ENCODE results near the gene GATAD1. TPM values are rescaled to one million over a fixed set of nuclear protein-coding genes. Genes with fewer than 3 reads are reported as not detected.

Gene GATAD1
- total RNA-seq, 2 donors from 2014 or later: 47.8 to 69.8 TPM

DNA sequence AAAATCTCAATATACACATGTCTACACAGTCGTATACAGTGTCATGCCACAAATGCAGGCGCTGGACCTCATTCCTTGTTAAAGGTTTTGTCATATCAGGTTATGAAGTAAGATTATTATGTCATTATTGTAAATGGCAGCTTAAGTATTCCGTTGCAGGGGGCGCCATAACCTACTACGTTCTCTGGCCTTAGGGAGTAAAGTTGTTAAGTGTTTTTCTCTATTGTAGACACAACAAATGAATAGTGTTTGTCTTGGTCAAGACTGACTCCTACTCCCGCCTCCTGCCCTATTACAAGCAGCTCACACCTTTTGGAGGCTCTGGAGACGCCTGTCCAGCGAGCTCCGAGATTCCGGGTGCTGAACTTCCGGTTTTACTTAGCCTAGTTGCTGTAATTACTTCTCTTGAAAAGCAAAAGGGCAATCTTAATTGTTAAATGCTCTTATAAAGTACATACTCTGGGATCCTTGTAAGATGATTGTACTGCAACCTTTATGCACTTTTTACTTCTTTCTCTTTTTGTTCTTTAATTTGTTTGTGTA, 994 bp downstream of the GATAD1 start:
- peaks cover 42% of the 10 kb centered on the region for H3K36me3 ChIP-seq (ENCODE audit: control insufficient read depth, insufficient read depth, low read length)
- TF ChIP-seq, protein P1, sequence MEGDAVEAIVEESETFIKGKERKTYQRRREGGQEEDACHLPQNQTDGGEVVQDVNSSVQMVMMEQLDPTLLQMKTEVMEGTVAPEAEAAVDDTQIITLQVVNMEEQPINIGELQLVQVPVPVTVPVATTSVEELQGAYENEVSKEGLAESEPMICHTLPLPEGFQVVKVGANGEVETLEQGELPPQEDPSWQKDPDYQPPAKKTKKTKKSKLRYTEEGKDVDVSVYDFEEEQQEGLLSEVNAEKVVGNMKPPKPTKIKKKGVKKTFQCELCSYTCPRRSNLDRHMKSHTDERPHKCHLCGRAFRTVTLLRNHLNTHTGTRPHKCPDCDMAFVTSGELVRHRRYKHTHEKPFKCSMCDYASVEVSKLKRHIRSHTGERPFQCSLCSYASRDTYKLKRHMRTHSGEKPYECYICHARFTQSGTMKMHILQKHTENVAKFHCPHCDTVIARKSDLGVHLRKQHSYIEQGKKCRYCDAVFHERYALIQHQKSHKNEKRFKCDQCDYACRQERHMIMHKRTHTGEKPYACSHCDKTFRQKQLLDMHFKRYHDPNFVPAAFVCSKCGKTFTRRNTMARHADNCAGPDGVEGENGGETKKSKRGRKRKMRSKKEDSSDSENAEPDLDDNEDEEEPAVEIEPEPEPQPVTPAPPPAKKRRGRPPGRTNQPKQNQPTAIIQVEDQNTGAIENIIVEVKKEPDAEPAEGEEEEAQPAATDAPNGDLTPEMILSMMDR (conservative IDR thresholded peaks at IDR 0.05): peak; percentile 53
- H3K9me3 ChIP-seq (ENCODE audit: control insufficient read depth, low read length): no peaks in the 10 kb centered on the region
- DNase-seq: peak; percentile 72
- peaks cover 4% of the 10 kb centered on the region for H3K4me1 ChIP-seq (ENCODE audit: control insufficient read depth, insufficient read depth, low read length)
- no peaks in the 10 kb centered on the region for H3K27me3 ChIP-seq (ENCODE audit: control insufficient read depth, insufficient read depth, low read length, poor library complexity, severe bottlenecking)
- no peaks in the 10 kb centered on the region for H3K27me3 Mint-ChIP-seq (ENCODE audit: insufficient read depth)
- peaks cover 4% of the 10 kb centered on the region for H3K9me3 Mint-ChIP-seq
- H3K27ac ChIP-seq (ENCODE audit: low read depth, low read length): no peak overlapping the region
- H3K4me1 Mint-ChIP-seq: peaks cover 21% of the 10 kb centered on the region
- peak overlapping the region; percentile 86 for H3K9ac ChIP-seq (ENCODE audit: extremely low read depth, low read length, poor library complexity, severe bottlenecking)
- WGBS, 2 experiments (ENCODE audit: insufficient coverage in 1 of 2, insufficient read length in 1 of 2): 3 to 13% methylated on average over 5 to 11 of the region's 11 CpGs
- H3K27ac Mint-ChIP-seq: peak overlapping the region; percentile 49
- H3K36me3 Mint-ChIP-seq (ENCODE audit: low read depth): peaks cover 35% of the 10 kb centered on the region
- peak overlapping the region; percentile 97 for H3K4me3 ChIP-seq (ENCODE audit: low read length)
- H3K4me3 Mint-ChIP-seq: peak overlapping the region; percentile 67

DNA sequence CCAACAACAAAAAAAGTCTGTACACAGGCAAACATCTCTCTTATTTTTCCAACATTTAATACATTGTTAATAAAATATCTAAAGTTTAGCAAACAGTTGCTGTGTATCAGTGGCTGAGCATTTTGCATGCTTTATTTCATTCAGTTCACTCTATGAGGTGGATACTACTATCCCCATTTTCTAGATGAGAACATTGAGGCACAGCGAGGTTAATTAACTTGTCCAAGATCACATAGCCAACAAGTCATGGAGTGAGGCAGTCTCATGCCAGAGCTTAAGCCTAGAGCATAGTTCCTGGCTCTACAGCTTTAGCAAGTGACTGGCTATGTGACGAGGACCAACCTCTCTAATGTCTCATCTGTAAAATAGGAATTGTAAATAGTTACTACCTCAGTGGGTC, 4.4 kb downstream of the GATAD1 start:
- no peak overlapping the region for H3K27ac Mint-ChIP-seq
- Histone ChIP-seq H3K36me3 (ENCODE audit: control insufficient read depth, insufficient read depth, low read length) (peaks cover 75% of the 10 kb centered on the region), H3K9me3 (ENCODE audit: control insufficient read depth, low read length) (no peaks in the 10 kb centered on the region), H3K27me3 (ENCODE audit: control insufficient read depth, insufficient read depth, low read length, poor library complexity, severe bottlenecking) (no peaks in the 10 kb centered on the region), H3K27ac (ENCODE audit: low read depth, low read length) (no peak overlapping the region), H3K4me1 (ENCODE audit: control insufficient read depth, insufficient read depth, low read length) (peaks cover 4% of the 10 kb centered on the region), H3K9ac (ENCODE audit: extremely low read depth, low read length, poor library complexity, severe bottlenecking) (no peak overlapping the region), H3K4me3 (ENCODE audit: low read length) (peak overlapping the region; percentile 56)
- H3K36me3 Mint-ChIP-seq (ENCODE audit: low read depth): peaks cover 63% of the 10 kb centered on the region
- H3K4me1 Mint-ChIP-seq: peaks cover 21% of the 10 kb centered on the region
- no peaks in the 10 kb centered on the region for H3K9me3 Mint-ChIP-seq
- H3K27me3 Mint-ChIP-seq (ENCODE audit: insufficient read depth): no peaks in the 10 kb centered on the region
- 92 to 100% methylated on average over 2 of the region's 2 CpGs for WGBS, 2 experiments (ENCODE audit: insufficient coverage in 1 of 2, insufficient read length in 1 of 2)
- TF ChIP-seq, protein P1 (conservative IDR thresholded peaks at IDR 0.05): no peak
- H3K4me3 Mint-ChIP-seq: no peak overlapping the region
- DNase-seq: no peak

GRCh38 chr7:92456236-92456635, 9.0 kb downstream of the GATAD1 start:
- H3K36me3 ChIP-seq (ENCODE audit: control insufficient read depth, insufficient read depth, low read length): peaks cover 66% of the 10 kb centered on the region
- H3K36me3 Mint-ChIP-seq (ENCODE audit: low read depth): peaks cover 49% of the 10 kb centered on the region

More at GRCh38 chr7:92456236-92456635, 9.0 kb downstream of the GATAD1 start:
- TF ChIP-seq, protein P1 (conservative IDR thresholded peaks at IDR 0.05): no peak
- DNase-seq: no peak
- no peak overlapping the region for H3K4me3 Mint-ChIP-seq
- Histone ChIP-seq H3K9ac (ENCODE audit: extremely low read depth, low read length, poor library complexity, severe bottlenecking) (no peak overlapping the region), H3K4me3 (ENCODE audit: low read length) (no peak overlapping the region), H3K27ac (ENCODE audit: low read depth, low read length) (no peak overlapping the region), H3K9me3 (ENCODE audit: control insufficient read depth, low read length) (no peaks in the 10 kb centered on the region), H3K4me1 (ENCODE audit: control insufficient read depth, insufficient read depth, low read length) (no peaks in the 10 kb centered on the region), H3K27me3 (ENCODE audit: control insufficient read depth, insufficient read depth, low read length, poor library complexity, severe bottlenecking) (no peaks in the 10 kb centered on the region)
- 97 to 100% methylated on average over 1 to 2 of the region's 2 CpGs for WGBS, 2 experiments (ENCODE audit: insufficient coverage in 1 of 2, insufficient read length in 1 of 2)
- peaks cover 2% of the 10 kb centered on the region for H3K4me1 Mint-ChIP-seq
- H3K27me3 Mint-ChIP-seq (ENCODE audit: insufficient read depth): no peaks in the 10 kb centered on the region
- H3K27ac Mint-ChIP-seq: no peak overlapping the region
- no peaks in the 10 kb centered on the region for H3K9me3 Mint-ChIP-seq
